ENCODE results near the gene DFFB.

The DFFB gene

GRCh38 chr1:3931007-3931912 is 74.0 kb downstream of the DFFB start:
- H2AFZ ChIP-seq (ENCODE audit: low read length): no peak overlapping the region
- no peak for TF ChIP-seq CTCF (conservative IDR thresholded peaks at IDR 0.05; ENCODE audit: low read length)
- TF ChIP-seq EZH2phosphoT487 (IDR thresholded peaks at IDR 0.05; ENCODE audit: borderline replicate concordance): no peak

GRCh38 chr1:3932156-3932919 is 75.1 kb downstream of the DFFB start:
- Histone ChIP-seq H3K9ac (ENCODE audit: low read depth, low read length, poor library complexity, severe bottlenecking) (no peak overlapping the region), H3K27me3 (ENCODE audit: insufficient read depth, low read length, poor library complexity, severe bottlenecking) (no peaks in the 10 kb centered on the region), H3K9me3 (ENCODE audit: insufficient read depth, low read depth, low read length) (peaks cover 3% of the 10 kb centered on the region; the same call in 1 of the 2 replicates), H3K4me2 (ENCODE audit: low read depth, low read length, poor library complexity, severe bottlenecking) (no peak overlapping the region), H3K4me1 (ENCODE audit: insufficient read depth, low read length, poor library complexity, severe bottlenecking) (no peaks in the 10 kb centered on the region), H3K9me2 (replicated peaks; ENCODE audit: low read depth, low read length) (no peaks in the 10 kb centered on the region), H3K79me2 (ENCODE audit: insufficient read depth, low read length) (no peaks in the 10 kb centered on the region), H2AFZ (ENCODE audit: low read length) (no peak overlapping the region), H3K36me3 (ENCODE audit: insufficient read depth, low read length) (no peaks in the 10 kb centered on the region), H4K20me1 (ENCODE audit: insufficient read depth, low read length, poor library complexity, severe bottlenecking) (no peaks in the 10 kb centered on the region), H3F3A (ENCODE audit: low read depth) (no peaks in the 10 kb centered on the region), H3K4me3 (ENCODE audit: low read length, poor library complexity, severe bottlenecking) (no peak overlapping the region)
- no peak for TF ChIP-seq EZH2phosphoT487 (IDR thresholded peaks at IDR 0.05; ENCODE audit: borderline replicate concordance)
- no peak for TF ChIP-seq CTCF (conservative IDR thresholded peaks at IDR 0.05; ENCODE audit: low read length)

More at GRCh38 chr1:3931007-3931912, 74.0 kb downstream of the DFFB start:
- H3K4me2 ChIP-seq (ENCODE audit: low read depth, low read length, poor library complexity, severe bottlenecking): no peak overlapping the region
- no peaks in the 10 kb centered on the region for H3K4me1 ChIP-seq (ENCODE audit: insufficient read depth, low read length, poor library complexity, severe bottlenecking)
- H3F3A ChIP-seq (ENCODE audit: low read depth): no peaks in the 10 kb centered on the region
- H4K20me1 ChIP-seq (ENCODE audit: insufficient read depth, low read length, poor library complexity, severe bottlenecking): no peaks in the 10 kb centered on the region
- no peaks in the 10 kb centered on the region for H3K27me3 ChIP-seq (ENCODE audit: insufficient read depth, low read length, poor library complexity, severe bottlenecking)
- no peaks in the 10 kb centered on the region for H3K36me3 ChIP-seq (ENCODE audit: insufficient read depth, low read length)
- no peaks in the 10 kb centered on the region; the same call in 1 of the 2 replicates for H3K9me3 ChIP-seq (ENCODE audit: insufficient read depth, low read depth, low read length)
- no peaks in the 10 kb centered on the region for H3K9me2 ChIP-seq (replicated peaks; ENCODE audit: low read depth, low read length)
- H3K4me3 ChIP-seq (ENCODE audit: low read length, poor library complexity, severe bottlenecking): no peak overlapping the region
- H3K79me2 ChIP-seq (ENCODE audit: insufficient read depth, low read length): no peaks in the 10 kb centered on the region
- no peak overlapping the region for H3K9ac ChIP-seq (ENCODE audit: low read depth, low read length, poor library complexity, severe bottlenecking)
